Measurements from ENCODE around the gene KCNE4. TPM values are rescaled to one million over a fixed set of nuclear protein-coding genes. Genes with fewer than 3 reads are reported as not detected.

Gene KCNE4
- total RNA-seq, 1 donor from 2014 or later = 3.5 TPM

- Mint-ChIP-seq H3K4me1 (ENCODE audit: unreplicated experiment) (peaks cover 63% of the 10 kb centered on the region), H3K4me3 (ENCODE audit: unreplicated experiment) (no peak overlapping the region), H3K27me3 (ENCODE audit: unreplicated experiment) (no peaks in the 10 kb centered on the region), H3K9me3 (ENCODE audit: unreplicated experiment) (peaks cover 6% of the 10 kb centered on the region), H3K27ac (ENCODE audit: unreplicated experiment) (peak overlapping the region; percentile 59), H3K36me3 (ENCODE audit: unreplicated experiment) (peaks cover 3% of the 10 kb centered on the region)
- no peak for TF ChIP-seq CTCF (IDR thresholded peaks at IDR 0.05)
- no peak for DNase-seq (ENCODE audit: extremely low spot score, unreplicated experiment)
These were observed 44.4 kb downstream of the KCNE4 start for GRCh38 chr2:223096235-223096970.

GRCh38 chr2:223097888-223098383 is 45.9 kb downstream of the KCNE4 start:
- DNase-seq (ENCODE audit: extremely low spot score, unreplicated experiment) = no peak
- no peak for TF ChIP-seq CTCF (IDR thresholded peaks at IDR 0.05)
- Mint-ChIP-seq H3K27ac (ENCODE audit: unreplicated experiment) (no peak overlapping the region), H3K27me3 (ENCODE audit: unreplicated experiment) (no peaks in the 10 kb centered on the region), H3K4me3 (ENCODE audit: unreplicated experiment) (no peak overlapping the region), H3K36me3 (ENCODE audit: unreplicated experiment) (no peaks in the 10 kb centered on the region), H3K4me1 (ENCODE audit: unreplicated experiment) (peaks cover 64% of the 10 kb centered on the region), H3K9me3 (ENCODE audit: unreplicated experiment) (no peaks in the 10 kb centered on the region)

- Mint-ChIP-seq H3K9me3 (ENCODE audit: unreplicated experiment) (no peaks in the 10 kb centered on the region), H3K4me1 (ENCODE audit: unreplicated experiment) (peaks cover 50% of the 10 kb centered on the region), H3K4me3 (ENCODE audit: unreplicated experiment) (no peak overlapping the region), H3K27me3 (ENCODE audit: unreplicated experiment) (no peaks in the 10 kb centered on the region), H3K36me3 (ENCODE audit: unreplicated experiment) (no peaks in the 10 kb centered on the region), H3K27ac (ENCODE audit: unreplicated experiment) (peak overlapping the region; percentile 92)
- no peak for TF ChIP-seq CTCF (IDR thresholded peaks at IDR 0.05)
- DNase-seq (ENCODE audit: extremely low spot score, unreplicated experiment) = no peak
These were observed 47.6 kb downstream of the KCNE4 start for GRCh38 chr2:223099561-223099960.

GRCh38 chr2:223100061-223100511 is 48.1 kb downstream of the KCNE4 start:
- no peaks in the 10 kb centered on the region for H3K36me3 Mint-ChIP-seq (ENCODE audit: unreplicated experiment)
- H3K4me1 Mint-ChIP-seq (ENCODE audit: unreplicated experiment) = peaks cover 47% of the 10 kb centered on the region
- no peak for DNase-seq (ENCODE audit: extremely low spot score, unreplicated experiment)
- TF ChIP-seq CTCF (IDR thresholded peaks at IDR 0.05) = peak; percentile 35
- H3K27ac Mint-ChIP-seq (ENCODE audit: unreplicated experiment) = peak overlapping the region; percentile 92
- no peaks in the 10 kb centered on the region for H3K9me3 Mint-ChIP-seq (ENCODE audit: unreplicated experiment)
- H3K27me3 Mint-ChIP-seq (ENCODE audit: unreplicated experiment) = no peaks in the 10 kb centered on the region
- no peak overlapping the region for H3K4me3 Mint-ChIP-seq (ENCODE audit: unreplicated experiment)

- Mint-ChIP-seq H3K4me1 (ENCODE audit: unreplicated experiment) (peaks cover 44% of the 10 kb centered on the region), H3K36me3 (ENCODE audit: unreplicated experiment) (no peaks in the 10 kb centered on the region), H3K4me3 (ENCODE audit: unreplicated experiment) (no peak overlapping the region), H3K27me3 (ENCODE audit: unreplicated experiment) (no peaks in the 10 kb centered on the region), H3K9me3 (ENCODE audit: unreplicated experiment) (no peaks in the 10 kb centered on the region), H3K27ac (ENCODE audit: unreplicated experiment) (peak overlapping the region; percentile 25)
- peak; percentile 35 for TF ChIP-seq CTCF (IDR thresholded peaks at IDR 0.05)
- no peak for DNase-seq (ENCODE audit: extremely low spot score, unreplicated experiment)
These were observed 49.5 kb downstream of the KCNE4 start for GRCh38 chr2:223101340-223102039.
